ENCODE results near the gene C16orf95. TPM values are rescaled to one million over a fixed set of nuclear protein-coding genes. Genes with fewer than 3 reads are reported as not detected.

C16orf95 gene
- total and polyA plus RNA-seq, 2 of the 4 experiments (the other 2 are of a cell fraction): 2.0 to 4.7 TPM

DNA sequence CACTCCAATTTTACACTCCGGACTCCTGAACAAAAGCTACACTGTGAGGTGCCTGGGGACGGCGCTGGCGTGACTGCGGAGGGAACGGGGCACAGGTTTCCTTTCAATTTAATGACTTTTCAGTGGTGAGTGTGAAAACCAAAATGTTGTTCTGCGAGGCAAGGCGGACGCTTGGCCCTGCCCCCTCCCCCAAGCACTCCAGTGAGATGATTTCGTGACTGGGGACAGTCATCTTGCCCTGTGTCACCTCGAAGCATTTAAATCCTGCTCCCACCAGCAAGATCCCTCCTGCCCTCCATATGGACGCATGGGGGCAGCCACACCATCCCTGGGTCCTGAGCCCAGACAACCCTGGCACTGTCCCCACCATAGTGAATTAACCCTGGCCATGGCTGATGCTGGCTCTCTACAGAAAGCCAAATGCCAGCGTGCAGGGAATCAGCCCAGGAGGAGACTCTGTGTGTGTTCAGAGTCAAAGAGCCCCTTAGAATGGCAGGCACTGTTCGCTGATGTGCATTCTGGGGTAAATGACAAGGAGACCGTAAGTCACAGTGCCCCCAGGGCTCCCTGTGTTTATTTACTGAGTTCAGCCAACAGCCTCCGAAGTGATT lies 41.0 kb downstream of the C16orf95 start:
- ChIA-PET CTCF (interaction anchor here (0.6 kb wide), 1 partner anchor 10 kb away, joined by 4 read pairs; no protein-coding TSS in a partner anchor), POLR2A (ENCODE audit: unreplicated experiment) (no interaction called here)
- H3K27ac ChIP-seq (ENCODE audit: insufficient read depth, low read length): no peak overlapping the region
- no peaks in the 10 kb centered on the region; the same call in 1 of the 2 replicates for H3K4me1 ChIP-seq (ENCODE audit: control insufficient read depth, insufficient read depth, low read length)
- H3K4ac ChIP-seq (ENCODE audit: low read depth, low read length): no peak overlapping the region
- H2BK120ac ChIP-seq (ENCODE audit: low read depth, low read length): no peak overlapping the region
- H3K14ac ChIP-seq (replicated peaks; ENCODE audit: low read depth, low read length): no peak overlapping the region
- H2BK20ac ChIP-seq (ENCODE audit: low read depth, low read length): no peak overlapping the region
- no peak overlapping the region for H3K9ac ChIP-seq (ENCODE audit: low read depth, low read length)
- BruUV-seq (replicated peaks): no TSS peak
- H3K36me3 ChIP-seq (ENCODE audit: control insufficient read depth, insufficient read depth, low read length): no peaks in the 10 kb centered on the region
- no peak overlapping the region for H3K4me2 ChIP-seq (ENCODE audit: low read depth, low read length)
- no peaks in the 10 kb centered on the region; the same call in 1 of the 2 replicates for H4K20me1 ChIP-seq (ENCODE audit: insufficient read depth, low read length)
- H3K79me1 ChIP-seq (ENCODE audit: low read depth in 1 of 2, low read length in 2 of 2): no peaks in the 10 kb centered on the region
- H3K23ac ChIP-seq (ENCODE audit: low read depth, low read length): no peak overlapping the region
- TF ChIP-seq MAFK (IDR thresholded peaks at IDR 0.05; ENCODE audit: low read depth, low read length) (no peak), NFE2L2 (IDR thresholded peaks at IDR 0.05; ENCODE audit: low read depth, low read length) (no peak), RCOR1 (IDR thresholded peaks at IDR 0.05; ENCODE audit: insufficient replicate concordance, low read length) (no peak), FOS (IDR thresholded peaks at IDR 0.05; ENCODE audit: low read depth, low read length) (no peak), SMC3 (IDR thresholded peaks at IDR 0.05; ENCODE audit: low read depth, low read length) (no peak), RAD21 (IDR thresholded peaks at IDR 0.05; ENCODE audit: low read length) (no peak), BHLHE40 (IDR thresholded peaks at IDR 0.05; ENCODE audit: low read depth, low read length) (no peak)
- TF ChIP-seq, protein P1, sequence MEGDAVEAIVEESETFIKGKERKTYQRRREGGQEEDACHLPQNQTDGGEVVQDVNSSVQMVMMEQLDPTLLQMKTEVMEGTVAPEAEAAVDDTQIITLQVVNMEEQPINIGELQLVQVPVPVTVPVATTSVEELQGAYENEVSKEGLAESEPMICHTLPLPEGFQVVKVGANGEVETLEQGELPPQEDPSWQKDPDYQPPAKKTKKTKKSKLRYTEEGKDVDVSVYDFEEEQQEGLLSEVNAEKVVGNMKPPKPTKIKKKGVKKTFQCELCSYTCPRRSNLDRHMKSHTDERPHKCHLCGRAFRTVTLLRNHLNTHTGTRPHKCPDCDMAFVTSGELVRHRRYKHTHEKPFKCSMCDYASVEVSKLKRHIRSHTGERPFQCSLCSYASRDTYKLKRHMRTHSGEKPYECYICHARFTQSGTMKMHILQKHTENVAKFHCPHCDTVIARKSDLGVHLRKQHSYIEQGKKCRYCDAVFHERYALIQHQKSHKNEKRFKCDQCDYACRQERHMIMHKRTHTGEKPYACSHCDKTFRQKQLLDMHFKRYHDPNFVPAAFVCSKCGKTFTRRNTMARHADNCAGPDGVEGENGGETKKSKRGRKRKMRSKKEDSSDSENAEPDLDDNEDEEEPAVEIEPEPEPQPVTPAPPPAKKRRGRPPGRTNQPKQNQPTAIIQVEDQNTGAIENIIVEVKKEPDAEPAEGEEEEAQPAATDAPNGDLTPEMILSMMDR (conservative IDR thresholded peaks at IDR 0.05; ENCODE audit: low read depth, low read length): no peak
- TF ChIP-seq, protein P2, sequence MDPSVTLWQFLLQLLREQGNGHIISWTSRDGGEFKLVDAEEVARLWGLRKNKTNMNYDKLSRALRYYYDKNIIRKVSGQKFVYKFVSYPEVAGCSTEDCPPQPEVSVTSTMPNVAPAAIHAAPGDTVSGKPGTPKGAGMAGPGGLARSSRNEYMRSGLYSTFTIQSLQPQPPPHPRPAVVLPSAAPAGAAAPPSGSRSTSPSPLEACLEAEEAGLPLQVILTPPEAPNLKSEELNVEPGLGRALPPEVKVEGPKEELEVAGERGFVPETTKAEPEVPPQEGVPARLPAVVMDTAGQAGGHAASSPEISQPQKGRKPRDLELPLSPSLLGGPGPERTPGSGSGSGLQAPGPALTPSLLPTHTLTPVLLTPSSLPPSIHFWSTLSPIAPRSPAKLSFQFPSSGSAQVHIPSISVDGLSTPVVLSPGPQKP (IDR thresholded peaks at IDR 0.05; ENCODE audit: borderline replicate concordance, low read depth, low read length): no peak
- H3K18ac ChIP-seq (ENCODE audit: low read depth, low read length): no peak overlapping the region
- no peak overlapping the region for H3K4me3 ChIP-seq (ENCODE audit: insufficient read depth, low read depth, low read length)
- no peak overlapping the region; the same call in 2 of the 3 replicates for H2BK15ac ChIP-seq (ENCODE audit: low read depth, low read length)
- WGBS, 2 experiments (ENCODE audit: extremely low coverage in 2 of 2, insufficient read length in 1 of 2): 63% methylated on average over 10 of the region's 16 CpGs; no CpG with 5 or more reads in 1 of the 2 experiments
- dilution Hi-C loops (cut with HindIII; ENCODE audit: low sequenced_read_pairs, unreplicated experiment) (no loop called here), intact Hi-C loops (cut with micrococcal nuclease) (no loop called here), in situ Hi-C loops (cut with MboI; ENCODE audit: low sequenced_read_pairs) (loop anchor here (5.0 to 10.0 kb wide), 2 partner anchors 201 to 714 kb away; no protein-coding TSS in a partner anchor)
- no peak overlapping the region for H3K56ac ChIP-seq (ENCODE audit: extremely low read depth, insufficient read depth, low read length)
- peaks cover 19% of the 10 kb centered on the region for H3K27me3 ChIP-seq (ENCODE audit: control insufficient read depth, insufficient read depth, low read length)
- no peak for ATAC-seq (ENCODE audit: low read depth)
- DNase-seq: no peak
- no peak overlapping the region for H4K5ac ChIP-seq (ENCODE audit: low read depth, low read length)
- no peak overlapping the region for H4K8ac ChIP-seq (ENCODE audit: low read depth in 2 of 2, low read length in 2 of 2)
- no peak overlapping the region for H4K91ac ChIP-seq (ENCODE audit: insufficient read depth, low read depth, low read length)
- no peaks in the 10 kb centered on the region for H3K9me1 ChIP-seq (ENCODE audit: insufficient read depth, low read length)
- 0 out of 2 replicates have a peak overlapping the region, but pooled peaks have one; percentile 14 for H2AK5ac ChIP-seq (ENCODE audit: low read depth, low read length)
- no peak overlapping the region for H2BK5ac ChIP-seq (ENCODE audit: low read depth, low read length, poor library complexity, severe bottlenecking)
- peak overlapping the region; percentile 3 for H2AFZ ChIP-seq (replicated peaks; ENCODE audit: low read length, poor library complexity)
- no peaks in the 10 kb centered on the region for H3K9me3 ChIP-seq (ENCODE audit: control insufficient read depth, insufficient read depth, low read length)
- H2AK9ac ChIP-seq (replicated peaks; ENCODE audit: low read depth, low read length, poor library complexity): no peak overlapping the region

All from IMR-90 (cell line).